GM12878 (cell line): ENCODE measurements around the gene SIM1. TPM values are rescaled to one million over a fixed set of nuclear protein-coding genes. Genes with fewer than 3 reads are reported as not detected.

Source experiments
- ATAC-seq: fragments of 200-7000 bp; cut with Tn5 transposase; 3 replicates; pipeline ENCODE4 v1.9.1; 2020; ENCODE audit warnings: mild to moderate bottlenecking, moderate library complexity
- BruUV-seq: library from RNA; stranded (reverse); fragments of 400-500 nt; replicated peaks from 2 replicates; lab custom pipeline; 2021; lab: Mats Ljungman, UMichigan
- CTCF ChIA-PET: fragments of 300-600 bp; sonication (Branson Sonifier 250); formaldehyde crosslinking; extraction: SDS; loops from one replicate; lab custom pipeline; 2021; ENCODE audit warnings: inconsistent platforms; lab: Yijun Ruan, JAX
- POLR2A ChIA-PET: fragments of 350-600 bp; formaldehyde crosslinking; extraction: SDS; loops from one replicate; lab custom pipeline; 2021; ENCODE audit warnings: inconsistent platforms; lab: Charles Lee
- RAD21 ChIA-PET: fragments of 300-600 bp; sonication (Branson Sonifier 250); formaldehyde crosslinking; loops from one replicate; lab custom pipeline; 2023; ENCODE audit warnings: antibody characterized with exemption; ENCODE audit not compliant: unreplicated experiment; lab: Charles Lee
- SMC1A ChIA-PET: fragments of 300-600 bp; sonication (Branson Sonifier 250); formaldehyde crosslinking; loops from one replicate; lab custom pipeline; 2023; ENCODE audit not compliant: unreplicated experiment, uncharacterized antibody; lab: Charles Lee
- DNase-seq: peaks from one replicate; pipeline ENCODE4 v3.0.0-alpha.2; 2011; ENCODE audit warnings: low read depth, low spot score
- FAIRE-seq: peaks from 3 replicates; lab custom pipeline; 2011; peaks lifted over from hg19 to GRCh38; lab: Jason Lieb, UNC
- H2AFZ ChIP-seq: 2 replicates; pipeline ENCODE4 v1.6.0; 2011; ENCODE audit warnings: low read depth, low read length, control low read depth; ENCODE audit not compliant: control insufficient read depth
- H3K27ac ChIP-seq: 2 replicates; pipeline ENCODE4 v1.5.1; 2011; ENCODE audit warnings: control low read depth; ENCODE audit not compliant: control insufficient read depth, insufficient read depth
- H3K27me3 ChIP-seq, 2 experiments: replicated peaks in 1 of 2; 2 replicates each; pipeline versions ENCODE4 v1.6.0 to v1.6.1; 2011; ENCODE audit warnings: low read length in 1 of 2; ENCODE audit not compliant: control insufficient read depth in 2 of 2, insufficient read depth in 2 of 2
- H3K36me3 ChIP-seq, 2 experiments: 2 replicates each; pipeline ENCODE4 v1.5.1; 2011; ENCODE audit warnings: low read length in 1 of 2; ENCODE audit not compliant: control insufficient read depth in 2 of 2, insufficient read depth in 2 of 2
- H3K4me1 ChIP-seq: 2 replicates; pipeline ENCODE4 v1.6.1; 2011; ENCODE audit warnings: mild to moderate bottlenecking, low read length, moderate library complexity, mixed read lengths; ENCODE audit not compliant: control insufficient read depth, insufficient read depth
- H3K4me2 ChIP-seq: 2 replicates; pipeline ENCODE4 v1.6.0; 2011; ENCODE audit warnings: control low read depth; ENCODE audit not compliant: control insufficient read depth, insufficient read depth
- H3K4me3 ChIP-seq: fragments of 200-600 bp; sonication (generic); 2 replicates; pipeline ENCODE4 v1.5.1; 2016
- H3K79me2 ChIP-seq: 2 replicates; pipeline ENCODE4 v1.6.0; 2011; ENCODE audit warnings: low read length; ENCODE audit not compliant: control insufficient read depth, insufficient read depth
- H3K9ac ChIP-seq: 2 replicates; pipeline ENCODE4 v1.8.0; 2011; ENCODE audit warnings: low read length, control low read depth, mixed read lengths; ENCODE audit not compliant: control insufficient read depth, insufficient read depth
- H3K9me3 ChIP-seq: replicated peaks from 3 replicates; pipeline ENCODE4 v1.5.1; 2011; ENCODE audit warnings: mild to moderate bottlenecking, low read length; ENCODE audit not compliant: control insufficient read depth, insufficient read depth
- H4K20me1 ChIP-seq: 2 replicates; pipeline ENCODE4 v1.6.0; 2011; ENCODE audit not compliant: control insufficient read depth, insufficient read depth
- ATF7 ChIP-seq: fragments of 450-650 bp; IDR thresholded peaks from 2 replicates; pipeline ENCODE4 v1.6.1; 2016; ENCODE audit warnings: low read depth, mild to moderate bottlenecking
- CBFB ChIP-seq: IDR thresholded peaks from 2 replicates; pipeline ENCODE4 v1.6.1; 2016; ENCODE audit warnings: antibody characterized with exemption, low read depth
- CBX5 ChIP-seq: sonication (generic); IDR thresholded peaks from 2 replicates; pipeline ENCODE4 v1.6.1; 2016; ENCODE audit warnings: low read depth, moderate library complexity, mild to moderate bottlenecking, inconsistent platforms
- E2F4 ChIP-seq: IDR thresholded peaks from 2 replicates; pipeline ENCODE4 v1.6.1; 2012; ENCODE audit warnings: low read depth, low read length, improper control_type of control experiment
- EED ChIP-seq: sonication (generic); IDR thresholded peaks from 2 replicates; pipeline ENCODE4 v1.6.1; 2016; ENCODE audit warnings: antibody characterized with exemption, low read depth
- EGR1 ChIP-seq, 2 experiments: IDR thresholded peaks; 1 replicate in 1 of 2; 2 replicates in 1 of 2; pipeline ENCODE4 v1.6.1; 2011 to 2012; ENCODE audit warnings: low read depth in 2 of 2, low read length in 2 of 2, borderline replicate concordance in 1 of 2, mild to moderate bottlenecking in 1 of 2, moderate library complexity in 1 of 2
- FOXM1 ChIP-seq: IDR thresholded peaks from 2 replicates; pipeline ENCODE4 v1.6.1; 2012; ENCODE audit warnings: low read depth, mild to moderate bottlenecking, inconsistent platforms, low read length, moderate library complexity
- IRF3 ChIP-seq: fragments of 450-650 bp; IDR thresholded peaks from 2 replicates; pipeline ENCODE4 v1.6.1; 2014; ENCODE audit warnings: mild to moderate bottlenecking
- KDM1A ChIP-seq: fragments of 200-600 bp; sonication (generic); IDR thresholded peaks from 2 replicates; pipeline ENCODE4 v1.6.1; 2016; ENCODE audit warnings: borderline replicate concordance
- MLLT1 ChIP-seq: fragments of 450-650 bp; IDR thresholded peaks from 2 replicates; pipeline ENCODE4 v1.6.1; 2016; ENCODE audit warnings: mild to moderate bottlenecking
- MXI1 ChIP-seq: fragments of 150-350 bp; IDR thresholded peaks from 2 replicates; pipeline ENCODE4 v1.6.1; 2011; ENCODE audit warnings: low read depth, mild to moderate bottlenecking, inconsistent platforms, low read length, improper control_type of control experiment
- NBN ChIP-seq: fragments of 450-650 bp; IDR thresholded peaks from 2 replicates; pipeline ENCODE4 v1.6.1; 2016
- POLR2AphosphoS5 ChIP-seq: IDR thresholded peaks from 2 replicates; pipeline ENCODE4 v1.6.1; 2011; ENCODE audit warnings: mild to moderate bottlenecking, low read length, inconsistent platforms
- POU2F2 ChIP-seq: IDR thresholded peaks from 3 replicates; pipeline ENCODE4 v1.6.1; 2011; ENCODE audit warnings: low read depth, mild to moderate bottlenecking, low read length, borderline replicate concordance
- RCOR1 ChIP-seq: conservative IDR thresholded peaks from 2 replicates; pipeline ENCODE4 v1.6.1; 2012; ENCODE audit warnings: low read depth, low read length, improper control_type of control experiment
- SIN3A ChIP-seq: IDR thresholded peaks from 2 replicates; pipeline ENCODE4 v1.6.1; 2012; ENCODE audit warnings: low read depth, low read length, improper control_type of control experiment
- ZNF592 ChIP-seq: fragments of 450-650 bp; IDR thresholded peaks from 2 replicates; pipeline ENCODE4 v1.6.1; 2017; ENCODE audit warnings: mild to moderate bottlenecking, moderate library complexity
- WGBS: methylation state at CpG from one replicate; pipeline ENCODE4 v1.1.6; 2016; ENCODE audit warnings: low lambda C conversion rate; ENCODE audit not compliant: insufficient replicate concordance, insufficient coverage; ENCODE audit errors: missing lambda C conversion rate; 5-methylcytosine and 5-hydroxymethylcytosine counted together
- in situ Hi-C: fragments of 300-500 bp; cut with MboI; formaldehyde crosslinking; loops from 9 replicates; pipeline ENCODE4 v1.14.3; 2018; ENCODE audit warnings: mixed read lengths
- intact Hi-C: fragments of 100-400 bp; cut with micrococcal nuclease; formaldehyde crosslinking; loops from one replicate; pipeline ENCODE4 v1.14.2; 2022; ENCODE audit not compliant: unreplicated experiment
- polyA plus RNA-seq, 11 experiments: library from polyadenylated mRNA; depleted of rRNA in 4 of 11; unstranded in 6 of 11; stranded (reverse) in 5 of 11; fragments of >200 nt; fragmentation: Nextera tagmentation in 4 of 11; fragmentation: Illumina TruSeq in 1 of 11; extraction: Ambion mirVana in 4 of 11; extraction: Trizol in 1 of 11; gene quantifications; 1 replicate in 1 of 11; 2 replicates in 10 of 11; pipeline versions ENCODE4 v1.2.1 to v1.2.3, GENCODE V29; 2011 to 2016; ENCODE audit warnings: inconsistent platforms in 2 of 11, missing spikeins in 2 of 11, low read depth in 1 of 11
- total RNA-seq, 4 experiments: library from RNA; depleted of rRNA in 3 of 4; stranded (reverse); fragments of >200 nt in 3 of 4; fragmentation: Illumina TruSeq in 1 of 4; extraction: Trizol in 1 of 4; gene quantifications; 2 replicates each; pipeline versions ENCODE4 v1.2.1 to v1.2.3, GENCODE V29; 2013 to 2021

The SIM1 gene
- total and polyA plus RNA-seq, 10 of the 15 experiments (the other 5 are each of a cell fraction or from before 2014, with no cell fraction given), result not detected

- ChIA-PET CTCF (interaction anchor here (0.7 to 8.8 kb wide), 7 partner anchors 114 to 367 kb away, joined by 3 to 72 read pairs (median 3); no protein-coding TSS in a partner anchor), RAD21 (interaction anchor here (0.7 to 2.6 kb wide), 6 partner anchors 12 to 605 kb away, joined by 3 to 7 read pairs (median 4); no protein-coding TSS in a partner anchor), SMC1A (interaction anchor here (0.6 to 3.6 kb wide), 10 partner anchors 12 to 368 kb away, joined by 3 to 16 read pairs (median 4); no protein-coding TSS in a partner anchor), POLR2A (no interaction called here)
- peaks cover 2% of the 10 kb centered on the region; the same call in 1 of the 3 replicates for H3K9me3 ChIP-seq
- H3K4me3 ChIP-seq, result no peak overlapping the region
- no peaks in the 10 kb centered on the region for H3K79me2 ChIP-seq
- no peaks in the 10 kb centered on the region for H4K20me1 ChIP-seq
- H3K36me3 ChIP-seq, result no peaks in the 10 kb centered on the region
- H3K4me2 ChIP-seq, result peak overlapping the region; percentile 50; the same call in 1 of the 2 replicates
- no peak overlapping the region for H3K9ac ChIP-seq
- intact Hi-C loops, result no loop called here
- FAIRE-seq (peak; percentile 85), DNase-seq (peak; percentile 42), ATAC-seq (peak; percentile 86)
- in situ Hi-C loops, result no loop called here
- 0% methylated on average over 3 of the region's 3 CpGs for WGBS
- peaks cover 16% of the 10 kb centered on the region for H3K4me1 ChIP-seq
- no TSS peak for BruUV-seq
- H2AFZ ChIP-seq, result no peak overlapping the region
- H3K27me3 ChIP-seq, result peaks cover 2 to 9% of the 10 kb centered on the region in 2 experiments; a peak in 3 of 4 replicates
- H3K27ac ChIP-seq, result no peak overlapping the region
- TF ChIP-seq CBX5 (peak; percentile 43; the same call in 1 of the 2 replicates), POU2F2 (peak; percentile 75; the same call in 1 of the 3 replicates), POLR2AphosphoS5 (no peak), ATF7 (peak; percentile 73), EGR1 (IDR thresholded peaks at IDR 0.05; ENCODE audit: borderline replicate concordance in 1 of 2, low read depth in 2 of 2, low read length in 2 of 2) (no peak), MXI1 (0 out of 2 replicates have a peak, but pooled peaks have one; percentile 35), CBFB (peak; percentile 59; the same call in 1 of the 2 replicates), ZNF592 (no peak), NBN (0 out of 2 replicates have a peak, but pooled peaks have one; percentile 23), IRF3 (no peak), FOXM1 (peak; percentile 60), MLLT1 (peak; percentile 51; the same call in 1 of the 2 replicates), KDM1A (no peak), E2F4 (no peak), RCOR1 (no peak), EED (0 out of 2 replicates have a peak, but pooled peaks have one; percentile 33), SIN3A (peak; percentile 46; the same call in 1 of the 2 replicates)
Measured at GRCh38 chr6:100472674-100473073, 8.0 kb upstream of the SIM1 start.
